Measurements from ENCODE around the gene KIF26B.
"Not testable (repeated sequence)": the region's sequence is repeated elsewhere in the genome, so short reads cannot be mapped to it uniquely, and the experiment has no call there.

Gene KIF26B

GRCh38 chr1:245671966-245672767 lies 517.4 kb downstream of the KIF26B start:
- no peak overlapping the region for H3K4me3 ChIP-seq (ENCODE audit: low read depth, low read length)
- DNase-seq (ENCODE audit: low read depth), result no peak
- in situ Hi-C loops (cut with HindIII; ENCODE audit: low sequenced_read_pairs), result no loop called here
- no peak for TF ChIP-seq CTCF (IDR thresholded peaks at IDR 0.05; ENCODE audit: low read depth, low read length, missing control alignments)

- H3K4me3 ChIP-seq (ENCODE audit: low read depth, low read length); DNase-seq (ENCODE audit: low read depth); in situ Hi-C loops (cut with HindIII; ENCODE audit: low sequenced_read_pairs): not testable (repeated sequence)
These were observed 518.3 kb downstream of the KIF26B start for GRCh38 chr1:245672836-245673656.

GRCh38 chr1:245673881-245674414 lies 519.2 kb downstream of the KIF26B start:
- in situ Hi-C loops (cut with HindIII; ENCODE audit: low sequenced_read_pairs), result no loop called here
- no peak for TF ChIP-seq CTCF (IDR thresholded peaks at IDR 0.05; ENCODE audit: low read depth, low read length, missing control alignments)
- no peak for DNase-seq (ENCODE audit: low read depth)
- H3K4me3 ChIP-seq (ENCODE audit: low read depth, low read length), result no peak overlapping the region

- TF ChIP-seq CTCF (IDR thresholded peaks at IDR 0.05; ENCODE audit: low read depth, low read length, missing control alignments), result no peak
- in situ Hi-C loops (cut with HindIII; ENCODE audit: low sequenced_read_pairs), result no loop called here
- no peak for DNase-seq (ENCODE audit: low read depth)
- H3K4me3 ChIP-seq (ENCODE audit: low read depth, low read length), result no peak overlapping the region
These were observed 522.9 kb downstream of the KIF26B start for GRCh38 chr1:245677461-245678240.

- H3K4me3 ChIP-seq (ENCODE audit: low read depth, low read length), result no peak overlapping the region
- no peak for DNase-seq (ENCODE audit: low read depth)
- in situ Hi-C loops (cut with HindIII; ENCODE audit: low sequenced_read_pairs), result no loop called here
- no peak for TF ChIP-seq CTCF (IDR thresholded peaks at IDR 0.05; ENCODE audit: low read depth, low read length, missing control alignments)
These were observed 524.2 kb downstream of the KIF26B start for GRCh38 chr1:245678860-245679411.

GRCh38 chr1:245679821-245680780 lies 525.3 kb downstream of the KIF26B start:
- no peak for TF ChIP-seq CTCF (IDR thresholded peaks at IDR 0.05; ENCODE audit: low read depth, low read length, missing control alignments)
- DNase-seq (ENCODE audit: low read depth), result no peak
- no peak overlapping the region for H3K4me3 ChIP-seq (ENCODE audit: low read depth, low read length)
- in situ Hi-C loops (cut with HindIII; ENCODE audit: low sequenced_read_pairs), result no loop called here

All from astrocyte of the cerebellum (primary cell).